ENCODE measurements around the gene FAM222B. TPM values are rescaled to one million over a fixed set of nuclear protein-coding genes. Genes with fewer than 3 reads are reported as not detected.

Gene FAM222B
- total and polyA plus RNA-seq, 9 of the 15 experiments (the other 6 are each of a cell fraction or from before 2014, with no cell fraction given): 4.0 to 34.6 (median 7.5) TPM

- TF ChIP-seq, protein P1, sequence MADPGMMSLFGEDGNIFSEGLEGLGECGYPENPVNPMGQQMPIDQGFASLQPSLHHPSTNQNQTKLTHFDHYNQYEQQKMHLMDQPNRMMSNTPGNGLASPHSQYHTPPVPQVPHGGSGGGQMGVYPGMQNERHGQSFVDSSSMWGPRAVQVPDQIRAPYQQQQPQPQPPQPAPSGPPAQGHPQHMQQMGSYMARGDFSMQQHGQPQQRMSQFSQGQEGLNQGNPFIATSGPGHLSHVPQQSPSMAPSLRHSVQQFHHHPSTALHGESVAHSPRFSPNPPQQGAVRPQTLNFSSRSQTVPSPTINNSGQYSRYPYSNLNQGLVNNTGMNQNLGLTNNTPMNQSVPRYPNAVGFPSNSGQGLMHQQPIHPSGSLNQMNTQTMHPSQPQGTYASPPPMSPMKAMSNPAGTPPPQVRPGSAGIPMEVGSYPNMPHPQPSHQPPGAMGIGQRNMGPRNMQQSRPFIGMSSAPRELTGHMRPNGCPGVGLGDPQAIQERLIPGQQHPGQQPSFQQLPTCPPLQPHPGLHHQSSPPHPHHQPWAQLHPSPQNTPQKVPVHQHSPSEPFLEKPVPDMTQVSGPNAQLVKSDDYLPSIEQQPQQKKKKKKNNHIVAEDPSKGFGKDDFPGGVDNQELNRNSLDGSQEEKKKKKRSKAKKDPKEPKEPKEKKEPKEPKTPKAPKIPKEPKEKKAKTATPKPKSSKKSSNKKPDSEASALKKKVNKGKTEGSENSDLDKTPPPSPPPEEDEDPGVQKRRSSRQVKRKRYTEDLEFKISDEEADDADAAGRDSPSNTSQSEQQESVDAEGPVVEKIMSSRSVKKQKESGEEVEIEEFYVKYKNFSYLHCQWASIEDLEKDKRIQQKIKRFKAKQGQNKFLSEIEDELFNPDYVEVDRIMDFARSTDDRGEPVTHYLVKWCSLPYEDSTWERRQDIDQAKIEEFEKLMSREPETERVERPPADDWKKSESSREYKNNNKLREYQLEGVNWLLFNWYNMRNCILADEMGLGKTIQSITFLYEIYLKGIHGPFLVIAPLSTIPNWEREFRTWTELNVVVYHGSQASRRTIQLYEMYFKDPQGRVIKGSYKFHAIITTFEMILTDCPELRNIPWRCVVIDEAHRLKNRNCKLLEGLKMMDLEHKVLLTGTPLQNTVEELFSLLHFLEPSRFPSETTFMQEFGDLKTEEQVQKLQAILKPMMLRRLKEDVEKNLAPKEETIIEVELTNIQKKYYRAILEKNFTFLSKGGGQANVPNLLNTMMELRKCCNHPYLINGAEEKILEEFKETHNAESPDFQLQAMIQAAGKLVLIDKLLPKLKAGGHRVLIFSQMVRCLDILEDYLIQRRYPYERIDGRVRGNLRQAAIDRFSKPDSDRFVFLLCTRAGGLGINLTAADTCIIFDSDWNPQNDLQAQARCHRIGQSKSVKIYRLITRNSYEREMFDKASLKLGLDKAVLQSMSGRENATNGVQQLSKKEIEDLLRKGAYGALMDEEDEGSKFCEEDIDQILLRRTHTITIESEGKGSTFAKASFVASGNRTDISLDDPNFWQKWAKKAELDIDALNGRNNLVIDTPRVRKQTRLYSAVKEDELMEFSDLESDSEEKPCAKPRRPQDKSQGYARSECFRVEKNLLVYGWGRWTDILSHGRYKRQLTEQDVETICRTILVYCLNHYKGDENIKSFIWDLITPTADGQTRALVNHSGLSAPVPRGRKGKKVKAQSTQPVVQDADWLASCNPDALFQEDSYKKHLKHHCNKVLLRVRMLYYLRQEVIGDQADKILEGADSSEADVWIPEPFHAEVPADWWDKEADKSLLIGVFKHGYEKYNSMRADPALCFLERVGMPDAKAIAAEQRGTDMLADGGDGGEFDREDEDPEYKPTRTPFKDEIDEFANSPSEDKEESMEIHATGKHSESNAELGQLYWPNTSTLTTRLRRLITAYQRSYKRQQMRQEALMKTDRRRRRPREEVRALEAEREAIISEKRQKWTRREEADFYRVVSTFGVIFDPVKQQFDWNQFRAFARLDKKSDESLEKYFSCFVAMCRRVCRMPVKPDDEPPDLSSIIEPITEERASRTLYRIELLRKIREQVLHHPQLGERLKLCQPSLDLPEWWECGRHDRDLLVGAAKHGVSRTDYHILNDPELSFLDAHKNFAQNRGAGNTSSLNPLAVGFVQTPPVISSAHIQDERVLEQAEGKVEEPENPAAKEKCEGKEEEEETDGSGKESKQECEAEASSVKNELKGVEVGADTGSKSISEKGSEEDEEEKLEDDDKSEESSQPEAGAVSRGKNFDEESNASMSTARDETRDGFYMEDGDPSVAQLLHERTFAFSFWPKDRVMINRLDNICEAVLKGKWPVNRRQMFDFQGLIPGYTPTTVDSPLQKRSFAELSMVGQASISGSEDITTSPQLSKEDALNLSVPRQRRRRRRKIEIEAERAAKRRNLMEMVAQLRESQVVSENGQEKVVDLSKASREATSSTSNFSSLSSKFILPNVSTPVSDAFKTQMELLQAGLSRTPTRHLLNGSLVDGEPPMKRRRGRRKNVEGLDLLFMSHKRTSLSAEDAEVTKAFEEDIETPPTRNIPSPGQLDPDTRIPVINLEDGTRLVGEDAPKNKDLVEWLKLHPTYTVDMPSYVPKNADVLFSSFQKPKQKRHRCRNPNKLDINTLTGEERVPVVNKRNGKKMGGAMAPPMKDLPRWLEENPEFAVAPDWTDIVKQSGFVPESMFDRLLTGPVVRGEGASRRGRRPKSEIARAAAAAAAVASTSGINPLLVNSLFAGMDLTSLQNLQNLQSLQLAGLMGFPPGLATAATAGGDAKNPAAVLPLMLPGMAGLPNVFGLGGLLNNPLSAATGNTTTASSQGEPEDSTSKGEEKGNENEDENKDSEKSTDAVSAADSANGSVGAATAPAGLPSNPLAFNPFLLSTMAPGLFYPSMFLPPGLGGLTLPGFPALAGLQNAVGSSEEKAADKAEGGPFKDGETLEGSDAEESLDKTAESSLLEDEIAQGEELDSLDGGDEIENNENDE (IDR thresholded peaks at IDR 0.05; ENCODE audit: low read depth, low read length): no peak
- TF ChIP-seq MTA3 (IDR thresholded peaks at IDR 0.05; ENCODE audit: borderline replicate concordance) (no peak), ILK (tag; IDR thresholded peaks at IDR 0.05; ENCODE audit: borderline replicate concordance, low read depth) (no peak), ZNF57 (CRISPR knock-in tag; IDR thresholded peaks at IDR 0.05) (no peak), SMARCE1 (IDR thresholded peaks at IDR 0.05) (no peak), ZNF121 (CRISPR knock-in tag; conservative IDR thresholded peaks at IDR 0.05) (no peak), ZKSCAN1 (IDR thresholded peaks at IDR 0.05; ENCODE audit: low read depth, low read length) (no peak)
- TF ChIP-seq, protein P2, sequence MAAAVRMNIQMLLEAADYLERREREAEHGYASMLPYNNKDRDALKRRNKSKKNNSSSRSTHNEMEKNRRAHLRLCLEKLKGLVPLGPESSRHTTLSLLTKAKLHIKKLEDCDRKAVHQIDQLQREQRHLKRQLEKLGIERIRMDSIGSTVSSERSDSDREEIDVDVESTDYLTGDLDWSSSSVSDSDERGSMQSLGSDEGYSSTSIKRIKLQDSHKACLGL (CRISPR knock-in tag; IDR thresholded peaks at IDR 0.05; ENCODE audit: borderline replicate concordance, poor library complexity, severe bottlenecking): no peak
- TF ChIP-seq, protein P3, sequence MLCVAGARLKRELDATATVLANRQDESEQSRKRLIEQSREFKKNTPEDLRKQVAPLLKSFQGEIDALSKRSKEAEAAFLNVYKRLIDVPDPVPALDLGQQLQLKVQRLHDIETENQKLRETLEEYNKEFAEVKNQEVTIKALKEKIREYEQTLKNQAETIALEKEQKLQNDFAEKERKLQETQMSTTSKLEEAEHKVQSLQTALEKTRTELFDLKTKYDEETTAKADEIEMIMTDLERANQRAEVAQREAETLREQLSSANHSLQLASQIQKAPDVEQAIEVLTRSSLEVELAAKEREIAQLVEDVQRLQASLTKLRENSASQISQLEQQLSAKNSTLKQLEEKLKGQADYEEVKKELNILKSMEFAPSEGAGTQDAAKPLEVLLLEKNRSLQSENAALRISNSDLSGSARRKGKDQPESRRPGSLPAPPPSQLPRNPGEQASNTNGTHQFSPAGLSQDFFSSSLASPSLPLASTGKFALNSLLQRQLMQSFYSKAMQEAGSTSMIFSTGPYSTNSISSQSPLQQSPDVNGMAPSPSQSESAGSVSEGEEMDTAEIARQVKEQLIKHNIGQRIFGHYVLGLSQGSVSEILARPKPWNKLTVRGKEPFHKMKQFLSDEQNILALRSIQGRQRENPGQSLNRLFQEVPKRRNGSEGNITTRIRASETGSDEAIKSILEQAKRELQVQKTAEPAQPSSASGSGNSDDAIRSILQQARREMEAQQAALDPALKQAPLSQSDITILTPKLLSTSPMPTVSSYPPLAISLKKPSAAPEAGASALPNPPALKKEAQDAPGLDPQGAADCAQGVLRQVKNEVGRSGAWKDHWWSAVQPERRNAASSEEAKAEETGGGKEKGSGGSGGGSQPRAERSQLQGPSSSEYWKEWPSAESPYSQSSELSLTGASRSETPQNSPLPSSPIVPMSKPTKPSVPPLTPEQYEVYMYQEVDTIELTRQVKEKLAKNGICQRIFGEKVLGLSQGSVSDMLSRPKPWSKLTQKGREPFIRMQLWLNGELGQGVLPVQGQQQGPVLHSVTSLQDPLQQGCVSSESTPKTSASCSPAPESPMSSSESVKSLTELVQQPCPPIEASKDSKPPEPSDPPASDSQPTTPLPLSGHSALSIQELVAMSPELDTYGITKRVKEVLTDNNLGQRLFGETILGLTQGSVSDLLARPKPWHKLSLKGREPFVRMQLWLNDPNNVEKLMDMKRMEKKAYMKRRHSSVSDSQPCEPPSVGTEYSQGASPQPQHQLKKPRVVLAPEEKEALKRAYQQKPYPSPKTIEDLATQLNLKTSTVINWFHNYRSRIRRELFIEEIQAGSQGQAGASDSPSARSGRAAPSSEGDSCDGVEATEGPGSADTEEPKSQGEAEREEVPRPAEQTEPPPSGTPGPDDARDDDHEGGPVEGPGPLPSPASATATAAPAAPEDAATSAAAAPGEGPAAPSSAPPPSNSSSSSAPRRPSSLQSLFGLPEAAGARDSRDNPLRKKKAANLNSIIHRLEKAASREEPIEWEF (CRISPR knock-in tag; IDR thresholded peaks at IDR 0.05): no peak
Measured at GRCh38 chr17:28737316-28737715, 105.3 kb downstream of the FAM222B start (continued).

Data from K562 (cell line).